Muscle of leg (tissue), 11 donors: ENCODE measurements around the gene ADAMTSL5. TPM values are rescaled to one million over a fixed set of nuclear protein-coding genes. Genes with fewer than 3 reads are reported as not detected.

ENCODE experiments used
- DNase-seq: peaks from one replicate; pipeline ENCODE4 v3.0.0; 2013
- H3K27ac ChIP-seq: one replicate; pipeline ENCODE4 v1.5.1; 2013; ENCODE audit warnings: mild to moderate bottlenecking, low read length, control low read depth
- H3K27me3 ChIP-seq: one replicate; pipeline ENCODE4 v1.6.1; 2013; ENCODE audit warnings: low read length; ENCODE audit not compliant: control insufficient read depth, insufficient read depth
- H3K36me3 ChIP-seq: one replicate; pipeline ENCODE4 v1.6.1; 2013; ENCODE audit warnings: low read length; ENCODE audit not compliant: control insufficient read depth, insufficient read depth
- H3K4me1 ChIP-seq: one replicate; pipeline ENCODE4 v1.6.1; 2013; ENCODE audit warnings: low read length; ENCODE audit not compliant: control insufficient read depth, insufficient read depth
- H3K4me3 ChIP-seq: one replicate; pipeline ENCODE4 v1.5.1; 2013; ENCODE audit warnings: low read length, control low read depth
- H3K9me3 ChIP-seq: replicated peaks from 2 replicates; pipeline ENCODE4 v1.6.1; 2013; ENCODE audit warnings: low read depth, low read length; ENCODE audit not compliant: control insufficient read depth
- WGBS: methylation state at CpG from one replicate; pipeline ENCODE4 v1.1.5; 2013; ENCODE audit warnings: missing lambda C conversion rate; ENCODE audit not compliant: insufficient coverage; 5-methylcytosine and 5-hydroxymethylcytosine counted together
- polyA plus RNA-seq, 8 donors: library from polyadenylated mRNA; unstranded; fragments of 120-200 nt; gene quantifications; one replicate each; pipeline versions ENCODE4 v1.2.1 to v1.2.3, GENCODE V29; 2013; ENCODE audit warnings: inconsistent platforms in 1 of 8, low replicate concordance in 1 of 8; ENCODE audit not compliant: insufficient read length in 8 of 8, insufficient read depth in 1 of 8
- total RNA-seq: library from RNA; stranded (reverse); fragments of 120-200 nt; gene quantifications from one replicate; pipeline ENCODE4 v1.2.4, GENCODE V29; 2013

Gene ADAMTSL5
- total and polyA plus RNA-seq, 9 donors: 4.8 to 17.4 (median 10.1) TPM

DNA sequence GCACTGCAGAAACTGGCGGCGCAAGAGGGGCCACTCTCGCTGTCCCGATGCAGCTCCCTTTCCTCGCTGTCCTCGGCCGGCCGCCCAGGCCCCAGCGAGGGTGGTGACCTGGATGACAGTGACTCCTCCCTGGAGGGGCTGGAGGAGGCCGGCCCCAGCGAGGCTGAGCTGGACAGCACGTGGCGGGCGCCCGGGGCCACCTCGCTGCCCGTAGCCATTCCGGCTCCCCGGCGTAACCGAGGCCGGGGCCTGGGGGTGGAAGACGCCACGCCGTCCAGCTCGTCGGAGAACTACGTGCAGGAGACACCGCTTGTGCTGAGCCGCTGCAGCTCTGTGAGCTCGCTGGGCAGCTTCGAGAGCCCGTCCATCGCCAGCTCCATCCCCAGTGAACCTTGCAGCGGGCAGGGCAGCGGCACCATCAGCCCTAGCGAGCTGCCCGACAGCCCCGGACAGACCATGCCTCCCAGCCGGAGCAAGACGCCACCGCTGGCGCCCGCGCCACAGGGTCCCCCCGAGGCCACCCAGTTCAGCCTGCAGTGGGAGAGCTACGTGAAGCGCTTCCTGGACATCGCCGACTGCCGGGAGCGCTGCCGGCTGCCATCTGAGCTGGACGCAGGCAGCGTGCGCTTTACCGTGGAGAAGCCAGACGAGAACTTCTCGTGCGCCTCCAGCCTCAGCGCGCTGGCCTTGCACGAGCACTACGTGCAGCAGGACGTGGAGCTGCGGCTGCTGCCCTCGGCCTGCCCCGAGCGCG lies 46.2 kb downstream of the ADAMTSL5 start:
- WGBS: 15% methylated on average over 70 of the region's 70 CpGs

DNA sequence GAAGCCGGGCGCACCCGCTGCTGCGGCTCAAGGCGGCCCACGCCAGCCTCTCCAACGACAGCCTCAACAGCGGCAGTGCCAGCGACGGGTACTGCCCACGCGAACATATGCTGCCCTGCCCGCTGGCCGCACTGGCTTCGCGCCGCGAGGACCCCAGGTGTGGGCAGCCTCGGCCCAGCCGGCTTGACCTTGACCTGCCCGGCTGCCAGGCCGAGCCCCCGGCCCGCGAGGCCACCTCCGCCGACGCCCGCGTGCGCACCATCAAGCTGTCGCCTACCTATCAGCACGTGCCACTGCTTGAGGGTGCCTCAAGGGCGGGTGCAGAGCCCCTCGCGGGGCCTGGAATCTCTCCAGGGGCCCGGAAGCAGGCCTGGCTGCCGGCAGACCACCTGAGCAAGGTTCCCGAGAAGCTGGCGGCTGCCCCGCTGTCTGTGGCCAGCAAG lies 46.8 kb downstream of the ADAMTSL5 start:
- Histone ChIP-seq H3K4me3 (no peak overlapping the region), H3K27ac (no peak overlapping the region), H3K9me3 (no peaks in the 10 kb centered on the region), H3K4me1 (peaks cover 40% of the 10 kb centered on the region), H3K27me3 (peaks cover 67% of the 10 kb centered on the region), H3K36me3 (no peaks in the 10 kb centered on the region)
- no peak for DNase-seq
- WGBS: 35% methylated on average over 41 of the region's 41 CpGs

More for the DNA sequence above, 46.2 kb downstream of the ADAMTSL5 start:
- no peaks in the 10 kb centered on the region for H3K36me3 ChIP-seq
- H3K27me3 ChIP-seq: peaks cover 73% of the 10 kb centered on the region
- H3K9me3 ChIP-seq: no peaks in the 10 kb centered on the region
- H3K4me3 ChIP-seq: no peak overlapping the region
- H3K27ac ChIP-seq: no peak overlapping the region
- peaks cover 46% of the 10 kb centered on the region for H3K4me1 ChIP-seq
- no peak for DNase-seq

DNA sequence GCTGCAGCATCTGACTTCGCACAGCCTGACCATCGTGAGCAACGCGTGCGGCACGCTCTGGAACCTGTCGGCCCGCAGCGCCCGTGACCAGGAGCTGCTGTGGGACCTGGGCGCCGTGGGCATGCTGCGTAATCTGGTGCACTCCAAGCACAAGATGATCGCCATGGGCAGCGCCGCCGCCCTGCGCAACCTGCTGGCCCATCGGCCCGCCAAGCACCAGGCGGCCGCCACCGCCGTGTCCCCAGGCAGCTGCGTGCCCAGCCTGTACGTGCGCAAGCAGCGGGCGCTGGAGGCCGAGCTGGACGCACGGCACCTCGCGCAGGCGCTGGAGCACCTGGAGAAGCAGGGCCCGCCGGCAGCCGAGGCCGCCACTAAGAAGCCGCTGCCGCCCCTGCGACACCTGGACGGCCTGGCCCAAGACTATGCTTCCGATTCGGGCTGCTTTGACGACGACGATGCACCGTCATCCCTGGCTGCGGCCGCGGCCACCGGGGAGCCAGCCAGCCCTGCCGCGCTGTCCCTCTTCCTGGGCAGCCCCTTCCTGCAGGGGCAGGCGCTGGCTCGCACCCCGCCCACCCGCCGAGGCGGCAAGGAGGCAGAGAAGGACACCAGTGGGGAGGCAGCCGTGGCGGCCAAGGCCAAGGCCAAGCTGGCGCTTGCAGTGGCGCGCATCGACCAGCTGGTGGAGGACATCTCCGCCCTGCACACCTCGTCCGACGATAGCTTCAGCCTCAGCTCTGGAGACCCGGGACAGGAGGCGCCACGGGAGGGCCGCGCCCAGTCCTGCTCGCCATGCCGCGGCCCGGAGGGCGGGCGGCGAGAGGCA lies 47.4 kb downstream of the ADAMTSL5 start:
- no peaks in the 10 kb centered on the region for H3K9me3 ChIP-seq
- peaks cover 60% of the 10 kb centered on the region for H3K27me3 ChIP-seq
- WGBS: 25% methylated on average over 83 of the region's 83 CpGs
- no peak overlapping the region for H3K27ac ChIP-seq
- DNase-seq: no peak
- no peak overlapping the region for H3K4me3 ChIP-seq
- H3K36me3 ChIP-seq: peaks cover 1% of the 10 kb centered on the region
- H3K4me1 ChIP-seq: peaks cover 35% of the 10 kb centered on the region

DNA sequence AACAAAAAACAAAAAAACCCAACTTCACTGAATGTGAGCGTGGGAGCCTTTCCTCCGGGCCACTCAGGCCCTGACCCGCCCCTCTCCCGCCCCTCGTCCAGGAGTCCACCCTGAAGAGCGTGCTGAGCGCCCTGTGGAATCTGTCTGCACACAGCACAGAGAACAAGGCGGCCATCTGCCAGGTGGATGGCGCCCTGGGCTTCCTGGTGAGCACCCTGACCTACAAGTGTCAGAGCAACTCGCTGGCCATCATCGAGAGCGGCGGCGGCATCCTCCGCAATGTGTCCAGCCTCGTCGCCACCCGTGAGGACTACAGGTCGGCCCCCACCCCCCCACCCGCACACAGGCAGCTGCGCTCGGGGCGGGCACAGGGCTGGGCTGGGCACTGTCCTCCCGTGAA lies 51.0 kb downstream of the ADAMTSL5 start:
- H3K9me3 ChIP-seq: no peaks in the 10 kb centered on the region
- DNase-seq: no peak
- H3K4me1 ChIP-seq: peaks cover 10% of the 10 kb centered on the region
- H3K27me3 ChIP-seq: peaks cover 56% of the 10 kb centered on the region
- no peak overlapping the region for H3K4me3 ChIP-seq
- no peak overlapping the region for H3K27ac ChIP-seq
- WGBS: 78% methylated on average over 17 of the region's 24 CpGs
- H3K36me3 ChIP-seq: peaks cover 4% of the 10 kb centered on the region

DNA sequence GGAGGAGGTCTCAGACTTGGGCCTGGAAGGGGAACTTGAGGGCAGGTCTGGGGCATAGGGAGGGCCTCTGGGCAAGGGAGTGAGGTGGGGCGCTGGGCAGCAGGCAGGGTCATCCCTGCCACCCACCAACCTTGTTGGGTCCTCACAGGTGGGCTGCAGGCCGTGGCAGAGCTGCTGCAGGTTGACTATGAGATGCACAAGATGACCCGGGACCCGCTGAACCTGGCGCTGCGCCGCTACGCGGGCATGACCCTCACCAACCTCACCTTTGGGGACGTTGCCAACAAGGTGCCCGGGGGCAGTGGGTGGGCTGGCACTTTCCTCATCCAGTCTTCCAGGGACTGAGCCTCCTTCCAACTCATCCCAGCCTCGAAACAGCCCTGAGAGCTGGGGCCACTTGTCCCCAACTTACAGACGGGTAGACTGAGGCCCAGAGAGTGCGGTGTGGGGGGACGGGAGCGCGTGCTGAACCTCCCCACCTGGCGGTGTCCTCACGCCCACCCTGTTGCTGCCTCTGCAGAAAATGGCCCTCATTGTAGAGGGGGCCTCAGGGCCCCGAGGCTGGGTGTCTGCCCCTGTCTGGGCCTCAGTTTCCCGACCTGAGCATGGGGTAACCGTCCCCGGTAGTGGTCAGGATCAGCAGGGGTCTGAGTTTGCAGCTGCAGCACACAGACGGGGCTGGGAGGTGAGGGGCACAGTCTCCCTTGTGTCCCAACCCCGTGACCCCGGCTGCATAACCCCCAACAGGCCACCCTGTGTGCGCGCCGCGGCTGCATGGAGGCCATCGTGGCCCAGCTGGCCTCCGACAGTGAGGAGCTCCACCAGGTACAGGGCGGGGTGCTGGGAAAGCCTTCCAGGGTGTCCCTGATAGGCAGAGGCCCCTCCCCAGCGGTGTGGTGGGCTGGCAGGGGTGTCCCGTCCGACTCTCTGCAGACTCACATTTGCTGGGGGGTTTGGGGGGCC lies 52.5 kb downstream of the ADAMTSL5 start:
- 93% methylated on average over 31 of the region's 36 CpGs for WGBS
- Histone ChIP-seq H3K27me3 (peaks cover 56% of the 10 kb centered on the region), H3K9me3 (no peaks in the 10 kb centered on the region), H3K27ac (no peak overlapping the region), H3K36me3 (peaks cover 4% of the 10 kb centered on the region), H3K4me3 (no peak overlapping the region), H3K4me1 (peaks cover 5% of the 10 kb centered on the region)
- DNase-seq: no peak

DNA sequence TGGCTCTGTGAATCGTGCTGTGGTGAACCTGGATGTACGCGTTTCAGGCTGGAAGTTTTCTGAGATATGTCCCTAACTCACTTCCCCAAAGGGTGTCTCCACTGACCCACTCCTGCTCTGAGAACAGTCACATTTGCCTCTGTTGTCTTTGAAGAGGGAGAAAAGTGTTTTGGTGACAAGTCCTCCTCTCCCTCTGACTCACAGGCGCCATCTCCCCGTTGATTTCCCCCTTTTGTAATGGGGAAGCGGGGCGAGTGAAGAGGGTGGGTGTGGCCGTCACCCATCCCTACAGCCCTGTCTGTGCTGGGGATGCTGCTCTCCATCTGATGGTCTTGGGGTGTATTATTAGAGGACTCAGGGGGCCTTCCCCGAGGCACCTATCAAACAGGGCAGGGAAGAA lies 53.3 kb downstream of the ADAMTSL5 start:
- Histone ChIP-seq H3K4me1 (peaks cover 5% of the 10 kb centered on the region), H3K27me3 (peaks cover 55% of the 10 kb centered on the region), H3K4me3 (no peak overlapping the region), H3K36me3 (peaks cover 4% of the 10 kb centered on the region), H3K9me3 (no peaks in the 10 kb centered on the region), H3K27ac (no peak overlapping the region)
- DNase-seq: no peak
- 69% methylated on average over 4 of the region's 9 CpGs for WGBS

DNA sequence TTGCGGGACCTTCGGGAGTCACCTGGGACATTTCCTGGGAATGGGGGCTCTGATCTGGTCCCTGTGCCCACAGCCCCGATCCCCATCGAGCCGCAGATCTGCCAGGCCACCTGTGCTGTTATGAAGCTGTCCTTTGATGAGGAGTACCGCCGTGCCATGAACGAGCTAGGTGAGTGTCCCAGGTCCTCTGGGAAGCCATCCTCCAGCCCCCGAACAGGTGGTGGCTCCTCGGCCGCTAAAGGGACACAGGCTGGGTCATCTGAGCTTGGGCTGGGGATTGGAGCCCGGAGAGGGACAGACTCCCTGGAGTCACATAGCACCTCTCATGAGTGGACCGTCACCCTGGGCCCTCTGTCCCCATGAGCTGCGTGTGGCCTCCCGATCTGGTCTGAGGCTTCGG lies 54.9 kb downstream of the ADAMTSL5 start:
- H3K36me3 ChIP-seq: peaks cover 4% of the 10 kb centered on the region
- no peaks in the 10 kb centered on the region for H3K9me3 ChIP-seq
- peaks cover 17% of the 10 kb centered on the region for H3K4me1 ChIP-seq
- 78% methylated on average over 14 of the region's 16 CpGs for WGBS
- peaks cover 63% of the 10 kb centered on the region for H3K27me3 ChIP-seq
- no peak for DNase-seq
- no peak overlapping the region for H3K27ac ChIP-seq
- no peak overlapping the region for H3K4me3 ChIP-seq

DNA sequence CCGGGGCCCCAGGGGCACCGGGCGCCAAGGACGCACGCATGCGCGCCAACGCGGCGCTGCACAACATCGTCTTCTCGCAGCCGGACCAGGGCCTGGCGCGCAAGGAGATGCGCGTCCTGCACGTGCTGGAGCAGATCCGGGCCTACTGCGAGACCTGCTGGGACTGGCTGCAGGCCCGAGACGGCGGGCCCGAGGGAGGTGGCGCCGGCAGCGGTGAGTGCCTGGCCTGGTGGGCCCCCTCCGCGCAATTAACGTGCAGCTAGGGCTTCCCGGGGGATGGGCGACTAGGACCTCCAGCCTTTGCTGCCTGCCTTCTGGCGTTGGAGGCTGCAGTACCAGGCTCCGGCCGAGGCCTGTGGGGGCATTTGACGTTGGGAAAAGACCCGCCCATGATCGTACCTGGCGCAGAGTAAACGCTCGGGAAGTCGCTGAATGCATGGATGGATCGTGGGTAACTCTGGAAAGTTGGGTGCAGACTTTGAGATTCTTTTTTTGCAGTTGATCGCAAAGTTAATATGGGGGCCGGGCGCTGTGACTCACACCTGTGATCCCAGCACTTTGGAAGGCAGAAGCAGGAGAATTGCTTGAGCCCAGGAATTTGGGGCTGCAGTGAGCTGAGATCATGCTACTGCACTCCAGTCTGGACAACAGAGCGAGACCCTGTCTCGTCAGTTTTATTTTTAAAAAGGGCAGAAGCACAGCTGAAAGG lies 55.6 kb downstream of the ADAMTSL5 start:
- peaks cover 70% of the 10 kb centered on the region for H3K27me3 ChIP-seq
- no peaks in the 10 kb centered on the region for H3K9me3 ChIP-seq
- no peak overlapping the region for H3K27ac ChIP-seq
- H3K4me1 ChIP-seq: peaks cover 24% of the 10 kb centered on the region
- no peak for DNase-seq
- H3K36me3 ChIP-seq: peaks cover 4% of the 10 kb centered on the region
- 10% methylated on average over 47 of the region's 48 CpGs for WGBS
- H3K4me3 ChIP-seq: no peak overlapping the region

DNA sequence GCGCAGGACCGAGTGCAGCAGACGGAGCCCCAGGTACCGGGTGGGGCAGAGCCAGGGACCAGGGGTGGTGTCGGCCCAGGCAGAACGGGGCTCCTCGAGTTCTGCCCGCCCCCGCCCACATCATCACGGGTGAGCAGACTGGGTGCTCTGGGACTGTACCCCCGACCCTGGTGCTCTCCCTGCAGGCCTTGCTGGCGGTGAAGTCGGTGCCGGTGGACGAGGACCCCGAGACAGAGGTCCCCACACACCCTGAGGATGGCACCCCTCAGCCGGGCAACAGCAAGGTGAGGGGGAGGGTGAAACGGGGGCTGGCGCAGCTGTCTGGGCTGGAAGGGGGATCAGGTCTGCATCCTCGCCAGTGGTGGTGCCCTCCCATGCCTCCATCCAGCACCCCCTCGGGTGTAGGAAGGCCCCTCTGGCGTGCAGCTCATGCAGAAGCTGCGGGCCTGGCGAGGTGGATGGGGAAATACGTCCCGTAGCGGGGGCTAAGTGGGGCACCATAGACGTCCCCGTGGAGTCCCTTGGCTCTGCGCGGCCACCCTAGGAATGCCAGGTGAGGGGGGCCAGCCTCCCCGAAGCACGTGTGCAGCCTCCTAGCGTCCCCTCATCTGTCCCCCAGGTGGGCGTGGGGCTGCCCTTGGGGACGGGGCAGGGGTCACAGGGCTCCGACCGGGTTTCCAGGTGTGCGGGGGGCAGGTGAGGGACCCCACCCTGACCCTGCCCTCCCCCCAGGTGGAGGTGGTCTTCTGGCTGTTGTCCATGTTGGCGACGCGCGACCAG lies 56.5 kb downstream of the ADAMTSL5 start:
- Histone ChIP-seq H3K4me3 (no peak overlapping the region), H3K27ac (no peak overlapping the region), H3K9me3 (no peaks in the 10 kb centered on the region), H3K4me1 (peaks cover 28% of the 10 kb centered on the region), H3K27me3 (peaks cover 79% of the 10 kb centered on the region), H3K36me3 (peaks cover 4% of the 10 kb centered on the region)
- 21% methylated on average over 36 of the region's 43 CpGs for WGBS
- DNase-seq: no peak
